H1 (cell line): ENCODE measurements around the gene PCNX1. TPM values are rescaled to one million over a fixed set of nuclear protein-coding genes. Genes with fewer than 3 reads are reported as not detected.

Experiments
- RBBP5 ChIP-seq: IDR thresholded peaks from 2 replicates; pipeline ENCODE4 v1.7.1; 2012; ENCODE audit warnings: low read depth, mild to moderate bottlenecking, inconsistent platforms, low read length, moderate library complexity, borderline replicate concordance
- USF2 ChIP-seq: IDR thresholded peaks from 2 replicates; pipeline ENCODE4 v1.6.1; 2011; ENCODE audit warnings: low read length, improper control_type of control experiment
- polyA plus RNA-seq, 7 experiments: library from polyadenylated mRNA; depleted of rRNA in 3 of 7; stranded (reverse) in 5 of 7; unstranded in 2 of 7; fragments of >200 nt in 5 of 7; fragments of 200-250 nt in 2 of 7; gene quantifications; 1 replicate in 5 of 7; 2 replicates in 1 of 7; 4 replicates in 1 of 7; pipeline versions ENCODE4 v1.2.1 to v1.2.3, GENCODE V29; 2011 to 2013; ENCODE audit warnings: missing spikeins in 2 of 7, mixed read lengths in 2 of 7
- total RNA-seq: library from RNA; stranded (reverse); fragmentation: NEBNext Ultra II Directional; extraction: Animal tissue kit (Norgen Biotek cat#: 25700); gene quantifications from 2 replicates; pipeline ENCODE4 v1.2.1, GENCODE V29; 2021

PCNX1 gene
- total and polyA plus RNA-seq, 2 of the 8 experiments (the other 6 are each of a cell fraction or from before 2014, with no cell fraction given) = 37.7 to 53.2 TPM

- TF ChIP-seq RBBP5 = no peak
- no peak for TF ChIP-seq USF2
- TF ChIP-seq, all 59 proteins: peak for 0
Observed at GRCh38 chr14:71143381-71144290, 236.4 kb downstream of the PCNX1 start (continued).
